IMR-90 (cell line): ENCODE data around the gene CDH15. TPM values are rescaled to one million over a fixed set of nuclear protein-coding genes. Genes with fewer than 3 reads are reported as not detected.

Experiments
- ATAC-seq: fragments of 200-7000 bp; cut with Tn5 transposase; 2 replicates; pipeline ENCODE4 v1.9.1; 2020; ENCODE audit warnings: low read depth, mild to moderate bottlenecking, moderate library complexity
- BruUV-seq: library from RNA; stranded (reverse); fragments of 400-500 nt; replicated peaks from 2 replicates; lab custom pipeline; 2021; lab: Mats Ljungman, UMichigan
- CTCF ChIA-PET: fragments of 300-600 bp; formaldehyde crosslinking; extraction: SDS; loops from one replicate; lab custom pipeline; 2021; ENCODE audit warnings: antibody characterized with exemption; lab: Yijun Ruan, JAX
- POLR2A ChIA-PET: fragments of 300-600 bp; sonication (Branson Sonifier 250); formaldehyde crosslinking; loops from one replicate; lab custom pipeline; 2022; ENCODE audit warnings: antibody characterized with exemption; ENCODE audit not compliant: unreplicated experiment; lab: Charles Lee
- DNase-seq: peaks from one replicate; pipeline ENCODE4 v3.0.0; 2013
- H2AFZ ChIP-seq: replicated peaks from 2 replicates; pipeline ENCODE3; 2013; ENCODE audit warnings: low read length, mild to moderate bottlenecking; ENCODE audit not compliant: poor library complexity
- H2AK5ac ChIP-seq: 2 replicates; pipeline ENCODE4 v1.6.1; 2013; ENCODE audit warnings: low read depth, low read length, inconsistent platforms
- H2AK9ac ChIP-seq: replicated peaks from 2 replicates; pipeline ENCODE3; 2013; ENCODE audit warnings: mild to moderate bottlenecking, low read depth, low read length, moderate library complexity; ENCODE audit not compliant: poor library complexity
- H2BK120ac ChIP-seq: 2 replicates; pipeline ENCODE4 v1.6.1; 2013; ENCODE audit warnings: low read depth, low read length, inconsistent platforms
- H2BK15ac ChIP-seq: 3 replicates; pipeline ENCODE4 v1.6.1; 2013; ENCODE audit warnings: low read depth, low read length, inconsistent platforms
- H2BK20ac ChIP-seq: 2 replicates; pipeline ENCODE4 v1.6.1; 2013; ENCODE audit warnings: low read depth, mild to moderate bottlenecking, inconsistent platforms, low read length, moderate library complexity
- H2BK5ac ChIP-seq: 2 replicates; pipeline ENCODE4 v1.6.1; 2013; ENCODE audit warnings: mild to moderate bottlenecking, low read depth, low read length, inconsistent platforms; ENCODE audit not compliant: poor library complexity, severe bottlenecking
- H3K14ac ChIP-seq: replicated peaks from 2 replicates; pipeline ENCODE4 v1.6.1; 2013; ENCODE audit warnings: low read depth, low read length, inconsistent platforms
- H3K18ac ChIP-seq: 2 replicates; pipeline ENCODE4 v1.6.1; 2013; ENCODE audit warnings: low read depth, low read length, control low read depth
- H3K23ac ChIP-seq: 2 replicates; pipeline ENCODE4 v1.6.1; 2013; ENCODE audit warnings: low read depth, low read length, inconsistent platforms
- H3K27ac ChIP-seq: 2 replicates; pipeline ENCODE4 v1.5.1; 2013; ENCODE audit warnings: mild to moderate bottlenecking, control low read depth, low read length; ENCODE audit not compliant: insufficient read depth
- H3K27me3 ChIP-seq: 2 replicates; pipeline ENCODE4 v1.6.1; 2013; ENCODE audit warnings: low read length; ENCODE audit not compliant: control insufficient read depth, insufficient read depth
- H3K36me3 ChIP-seq: 2 replicates; pipeline ENCODE4 v1.6.1; 2013; ENCODE audit warnings: low read length, mixed read lengths; ENCODE audit not compliant: control insufficient read depth, insufficient read depth
- H3K4ac ChIP-seq: 2 replicates; pipeline ENCODE4 v1.6.1; 2013; ENCODE audit warnings: low read depth, low read length, inconsistent platforms
- H3K4me1 ChIP-seq: 2 replicates; pipeline ENCODE4 v1.6.1; 2013; ENCODE audit warnings: low read length, mixed read lengths; ENCODE audit not compliant: control insufficient read depth, insufficient read depth
- H3K4me2 ChIP-seq: 2 replicates; pipeline ENCODE4 v1.6.1; 2013; ENCODE audit warnings: low read depth, mild to moderate bottlenecking, control low read depth, low read length, moderate library complexity
- H3K4me3 ChIP-seq: 2 replicates; pipeline ENCODE4 v1.5.1; 2013; ENCODE audit warnings: low read depth, mild to moderate bottlenecking, control low read depth, low read length, moderate library complexity; ENCODE audit not compliant: insufficient read depth
- H3K56ac ChIP-seq: 2 replicates; pipeline ENCODE4 v1.6.1; 2013; ENCODE audit warnings: low read length, inconsistent platforms; ENCODE audit not compliant: insufficient read depth; ENCODE audit errors: extremely low read depth
- H3K79me1 ChIP-seq, 2 experiments: 2 replicates each; pipeline ENCODE4 v1.6.1; 2013; ENCODE audit warnings: low read length in 2 of 2, inconsistent platforms in 1 of 2, low read depth in 1 of 2
- H3K9ac ChIP-seq: 2 replicates; pipeline ENCODE4 v1.6.1; 2013; ENCODE audit warnings: low read depth, low read length, control low read depth
- H3K9me1 ChIP-seq: 2 replicates; pipeline ENCODE4 v1.6.1; 2013; ENCODE audit warnings: low read length, inconsistent platforms; ENCODE audit not compliant: insufficient read depth
- H3K9me3 ChIP-seq: 2 replicates; pipeline ENCODE4 v1.6.1; 2013; ENCODE audit warnings: low read length; ENCODE audit not compliant: control insufficient read depth, insufficient read depth
- H4K20me1 ChIP-seq: 2 replicates; pipeline ENCODE4 v1.6.1; 2013; ENCODE audit warnings: low read length, inconsistent platforms; ENCODE audit not compliant: insufficient read depth
- H4K5ac ChIP-seq: 2 replicates; pipeline ENCODE4 v1.6.1; 2013; ENCODE audit warnings: mild to moderate bottlenecking, low read depth, low read length, control low read depth
- H4K8ac ChIP-seq, 2 experiments: 2 replicates each; pipeline ENCODE4 v1.6.1; 2013; ENCODE audit warnings: low read depth in 2 of 2, low read length in 2 of 2, control low read depth in 1 of 2, inconsistent platforms in 1 of 2
- H4K91ac ChIP-seq: 2 replicates; pipeline ENCODE4 v1.6.1; 2013; ENCODE audit warnings: low read depth, low read length, inconsistent platforms; ENCODE audit not compliant: insufficient read depth
- BHLHE40 ChIP-seq: fragments of 150-350 bp; IDR thresholded peaks from 2 replicates; pipeline ENCODE4 v1.6.1; 2016; ENCODE audit warnings: mild to moderate bottlenecking, low read depth, low read length
- CEBPB ChIP-seq: IDR thresholded peaks from 2 replicates; pipeline ENCODE4 v1.6.1; 2012; ENCODE audit warnings: low read depth, low read length, improper control_type of control experiment
- CHD1 ChIP-seq: IDR thresholded peaks from 2 replicates; pipeline ENCODE4 v1.6.1; 2012; ENCODE audit warnings: low read depth, low read length, improper control_type of control experiment
- CTCF ChIP-seq: conservative IDR thresholded peaks from 2 replicates; pipeline ENCODE4 v1.5.1; 2012; ENCODE audit warnings: mild to moderate bottlenecking, low read depth, low read length, improper control_type of control experiment
- ELK1 ChIP-seq: fragments of 150-350 bp; IDR thresholded peaks from 2 replicates; pipeline ENCODE4 v1.6.1; 2016; ENCODE audit warnings: low read depth, mild to moderate bottlenecking, low read length, moderate library complexity, borderline replicate concordance
- FOS ChIP-seq: fragments of 150-350 bp; IDR thresholded peaks from 2 replicates; pipeline ENCODE4 v1.6.1; 2016; ENCODE audit warnings: low read depth, low read length
- MAFK ChIP-seq: IDR thresholded peaks from 2 replicates; pipeline ENCODE4 v1.6.1; 2012; ENCODE audit warnings: low read depth, low read length, improper control_type of control experiment
- MAZ ChIP-seq: IDR thresholded peaks from 2 replicates; pipeline ENCODE4 v1.6.1; 2012; ENCODE audit warnings: low read depth, mild to moderate bottlenecking, low read length, improper control_type of control experiment, moderate library complexity, borderline replicate concordance
- MXI1 ChIP-seq: IDR thresholded peaks from 2 replicates; pipeline ENCODE4 v1.6.1; 2012; ENCODE audit warnings: low read depth, mild to moderate bottlenecking, low read length, moderate library complexity, borderline replicate concordance
- NFE2L2 ChIP-seq: fragments of 150-350 bp; IDR thresholded peaks from 2 replicates; pipeline ENCODE4 v1.6.1; 2016; ENCODE audit warnings: low read depth, mild to moderate bottlenecking, low read length
- POLR2A ChIP-seq: IDR thresholded peaks from 2 replicates; pipeline ENCODE4 v1.6.1; 2012; ENCODE audit warnings: mild to moderate bottlenecking, low read depth, low read length
- RAD21 ChIP-seq: IDR thresholded peaks from 2 replicates; pipeline ENCODE4 v1.6.1; 2012; ENCODE audit warnings: low read length, improper control_type of control experiment
- RCOR1 ChIP-seq: IDR thresholded peaks from 2 replicates; pipeline ENCODE4 v1.6.1; 2012; ENCODE audit warnings: mild to moderate bottlenecking, low read length, improper control_type of control experiment; ENCODE audit not compliant: insufficient replicate concordance
- RFX5 ChIP-seq: IDR thresholded peaks from 2 replicates; pipeline ENCODE4 v1.8.0; 2012; ENCODE audit warnings: low read depth, mild to moderate bottlenecking, low read length, moderate library complexity
- SMC3 ChIP-seq: fragments of 150-350 bp; IDR thresholded peaks from 2 replicates; pipeline ENCODE4 v1.6.1; 2016; ENCODE audit warnings: low read depth, mild to moderate bottlenecking, antibody characterized with exemption, low read length, moderate library complexity
- USF2 ChIP-seq: fragments of 150-350 bp; IDR thresholded peaks from 2 replicates; pipeline ENCODE4 v1.6.1; 2017; ENCODE audit warnings: mild to moderate bottlenecking, antibody characterized with exemption, low read length, low read depth
- WGBS, 2 experiments: methylation state at CpG; one replicate each; pipeline versions ENCODE4 v1.1.5 to v1.1.7; 2013; ENCODE audit warnings: missing lambda C conversion rate in 2 of 2; ENCODE audit not compliant: insufficient read length in 1 of 2; ENCODE audit errors: extremely low coverage in 2 of 2; 5-methylcytosine and 5-hydroxymethylcytosine counted together
- dilution Hi-C: fragments of 300-500 bp; cut with HindIII; formaldehyde crosslinking; loops from one replicate; pipeline ENCODE4 v1.14.3; 2018; ENCODE audit warnings: low sequenced_read_pairs; ENCODE audit not compliant: unreplicated experiment
- in situ Hi-C: fragments of 300-500 bp; cut with MboI; formaldehyde crosslinking; loops from 3 replicates; pipeline ENCODE4 v1.14.3; 2019; ENCODE audit warnings: low sequenced_read_pairs, inconsistent platforms, mixed read lengths
- intact Hi-C: fragments of 100-400 bp; cut with micrococcal nuclease; formaldehyde crosslinking; loops from 2 replicates; pipeline ENCODE4 v1.10.0; 2022
- polyA plus RNA-seq, 3 experiments: library from polyadenylated mRNA; depleted of rRNA; stranded (reverse); fragments of >200 nt; gene quantifications; 2 replicates each; pipeline ENCODE4 v1.2.3, GENCODE V29; 2012; ENCODE audit warnings: low replicate concordance in 1 of 3
- total RNA-seq: library from RNA; depleted of rRNA; stranded (reverse); fragments of >200 nt; gene quantifications from 2 replicates; pipeline ENCODE4 v1.2.3, GENCODE V29; 2012

Gene CDH15
- total and polyA plus RNA-seq, 2 of the 4 experiments (the other 2 are of a cell fraction): 0.18 to 0.62 TPM

GRCh38 chr16:89191901-89192185 lies 20.3 kb downstream of the CDH15 start:
- Histone ChIP-seq H3K14ac (no peak overlapping the region), H3K9me3 (no peaks in the 10 kb centered on the region), H3K4me1 (peaks cover 6% of the 10 kb centered on the region), H2AK5ac (no peak overlapping the region), H3K23ac (0 out of 2 replicates have a peak overlapping the region, but pooled peaks have one; percentile 16), H2AFZ (peak overlapping the region; percentile 98), H2BK20ac (no peak overlapping the region), H3K18ac (no peak overlapping the region), H3K9ac (peak overlapping the region; percentile 53; the same call in 1 of the 2 replicates), H2BK120ac (no peak overlapping the region), H3K56ac (no peak overlapping the region; the same call in 1 of the 2 replicates), H4K91ac (no peak overlapping the region), H2AK9ac (peak overlapping the region; percentile 82), H3K9me1 (peaks cover 3% of the 10 kb centered on the region; the same call in 1 of the 2 replicates), H4K20me1 (no peaks in the 10 kb centered on the region; the same call in 1 of the 2 replicates), H3K4me3 (peak overlapping the region; percentile 95), H2BK15ac (no peak overlapping the region), H3K27ac (no peak overlapping the region), H3K4ac (no peak overlapping the region), H3K36me3 (no peaks in the 10 kb centered on the region), H4K8ac (peak overlapping the region in 1 of 2 experiments; percentile 74; a peak in 1 of 4 replicates), H2BK5ac (no peak overlapping the region), H3K27me3 (no peaks in the 10 kb centered on the region; the same call in 1 of the 2 replicates), H3K79me1 (no peaks in the 10 kb centered on the region), H3K4me2 (peak overlapping the region; percentile 98), H4K5ac (no peak overlapping the region)
- no TSS peak for BruUV-seq
- dilution Hi-C loops (no loop called here), in situ Hi-C loops (no loop called here), intact Hi-C loops (no loop called here)
- DNase-seq (no peak), ATAC-seq (no peak; the same call in 1 of the 2 replicates)
- ChIA-PET POLR2A (no interaction called here), CTCF (no interaction called here)
- TF ChIP-seq MAFK: no peak
- no peak for TF ChIP-seq CHD1
- TF ChIP-seq CEBPB: no peak
- TF ChIP-seq FOS: no peak
- TF ChIP-seq USF2: no peak
- TF ChIP-seq NFE2L2: no peak
- TF ChIP-seq POLR2A: no peak
- TF ChIP-seq ELK1: no peak
- TF ChIP-seq RCOR1: no peak
- TF ChIP-seq RFX5: no peak
- no peak for TF ChIP-seq MAZ
- TF ChIP-seq RAD21: no peak
- no peak for TF ChIP-seq MXI1
- no peak for TF ChIP-seq CTCF
- TF ChIP-seq BHLHE40: no peak
- no peak for TF ChIP-seq SMC3
- 10% methylated on average over 2 of the region's 19 CpGs; no CpG with 5 or more reads in 1 of the 2 experiments for WGBS, 2 experiments
